OCI-LY7 (cell line): ENCODE results near the gene DDI1. TPM values are rescaled to one million over a fixed set of nuclear protein-coding genes. Genes with fewer than 3 reads are reported as not detected.

Experiments used
- BruUV-seq: library from RNA; stranded (reverse); fragments of 400-500 nt; replicated peaks from 2 replicates; lab custom pipeline; 2021; lab: Mats Ljungman, UMichigan
- CTCF ChIA-PET: fragments of 300-600 bp; sonication (Branson Sonifier 250); formaldehyde crosslinking; loops from one replicate; lab custom pipeline; 2022; ENCODE audit warnings: antibody characterized with exemption; ENCODE audit not compliant: unreplicated experiment; lab: Charles Lee
- POLR2A ChIA-PET: fragments of 300-600 bp; sonication (Branson Sonifier 250); formaldehyde crosslinking; loops from one replicate; lab custom pipeline; 2022; ENCODE audit warnings: antibody characterized with exemption; lab: Charles Lee
- DNase-seq: peaks from one replicate; pipeline ENCODE4 v3.0.0-alpha.2; 2015; ENCODE audit warnings: low spot score
- H2AFZ ChIP-seq: fragments of 200-600 bp; sonication (generic), shearing (Covaris generic); 2 replicates; pipeline ENCODE4 v1.6.1; 2014; ENCODE audit warnings: mild to moderate bottlenecking, antibody characterized with exemption, low read length, moderate library complexity
- H3K27ac ChIP-seq: fragments of 200-600 bp; sonication (generic); 2 replicates; pipeline ENCODE4 v1.5.1; 2014; ENCODE audit warnings: mixed run types, low read depth, mild to moderate bottlenecking, moderate library complexity, low read length, inconsistent platforms; ENCODE audit not compliant: poor library complexity, severe bottlenecking
- H3K36me3 ChIP-seq: fragments of 200-600 bp; sonication (generic); 2 replicates; pipeline ENCODE4 v1.6.1; 2014; ENCODE audit warnings: mild to moderate bottlenecking, antibody characterized with exemption, low read length, moderate library complexity, mixed read lengths; ENCODE audit not compliant: insufficient read depth
- H3K4me1 ChIP-seq: fragments of 200-600 bp; sonication (generic); 2 replicates; pipeline ENCODE4 v1.5.1; 2014; ENCODE audit warnings: mild to moderate bottlenecking, low read length; ENCODE audit not compliant: insufficient read depth, poor library complexity, severe bottlenecking
- H3K4me2 ChIP-seq: fragments of 200-600 bp; sonication (generic); 2 replicates; pipeline ENCODE4 v1.6.1; 2014; ENCODE audit warnings: mild to moderate bottlenecking, low read length
- H3K4me3 ChIP-seq: fragments of 200-600 bp; sonication (generic); 2 replicates; pipeline ENCODE4 v1.5.1; 2014; ENCODE audit warnings: mild to moderate bottlenecking, low read depth, low read length; ENCODE audit not compliant: poor library complexity, severe bottlenecking
- H3K79me2 ChIP-seq: fragments of 200-600 bp; sonication (generic); 2 replicates; pipeline ENCODE4 v1.6.1; 2016; ENCODE audit warnings: low read depth, mild to moderate bottlenecking, low read length, moderate library complexity, mixed read lengths; ENCODE audit not compliant: insufficient read depth
- H3K9me2 ChIP-seq: fragments of 200-600 bp; sonication (generic); 2 replicates; pipeline ENCODE4 v1.6.1; 2016; ENCODE audit warnings: mild to moderate bottlenecking, low read length, mixed read lengths; ENCODE audit not compliant: insufficient read depth
- H3K9me3 ChIP-seq: fragments of 200-600 bp; sonication (generic); 2 replicates; pipeline ENCODE4 v1.6.1; 2014; ENCODE audit warnings: mild to moderate bottlenecking, mixed run types, low read length, mixed read lengths
- H4K20me1 ChIP-seq: fragments of 200-600 bp; sonication (generic); 2 replicates; pipeline ENCODE4 v1.6.1; 2014; ENCODE audit warnings: mild to moderate bottlenecking, antibody characterized with exemption, low read length, moderate library complexity, mixed read lengths; ENCODE audit not compliant: insufficient read depth
- CTCF ChIP-seq: fragments of 200-600 bp; sonication (generic); conservative IDR thresholded peaks from 2 replicates; pipeline ENCODE4 v1.5.1; 2014; ENCODE audit warnings: mild to moderate bottlenecking, antibody characterized with exemption, low read length, moderate library complexity, mixed read lengths
- EZH2phosphoT487 ChIP-seq: fragments of 200-600 bp; sonication (generic); IDR thresholded peaks from 2 replicates; pipeline ENCODE4 v1.6.1; 2018; ENCODE audit warnings: low read depth, borderline replicate concordance, mild to moderate bottlenecking, mixed run types, antibody characterized with exemption, low read length, moderate library complexity, mixed read lengths
- intact Hi-C: fragments of 100-400 bp; cut with micrococcal nuclease; formaldehyde crosslinking; loops from one replicate; pipeline ENCODE4 v1.10.0; 2022; ENCODE audit not compliant: unreplicated experiment
- total RNA-seq, 2 experiments: library from RNA; depleted of rRNA in 1 of 2; stranded (reverse); fragments of >200 nt in 1 of 2; shearing (Covaris generic) in 1 of 2; gene quantifications; 2 replicates each; pipeline ENCODE4 v1.2.3, GENCODE V29; 2014 to 2022

The DDI1 gene
- total RNA-seq, 2 experiments from 2014 or later = not detected

- TF ChIP-seq CTCF = no peak
- no peak for TF ChIP-seq EZH2phosphoT487
- no peak overlapping the region for H2AFZ ChIP-seq
- no peaks in the 10 kb centered on the region for H3K4me1 ChIP-seq
- no peaks in the 10 kb centered on the region for H4K20me1 ChIP-seq
- H3K79me2 ChIP-seq = no peaks in the 10 kb centered on the region
- no peak overlapping the region for H3K4me2 ChIP-seq
- H3K36me3 ChIP-seq = no peaks in the 10 kb centered on the region
- H3K9me3 ChIP-seq = no peaks in the 10 kb centered on the region
- H3K27ac ChIP-seq = no peak overlapping the region
- DNase-seq = no peak
- intact Hi-C loops = no loop called here
- no peak overlapping the region for H3K4me3 ChIP-seq
- no peaks in the 10 kb centered on the region for H3K9me2 ChIP-seq
- CTCF ChIA-PET = no interaction called here
- BruUV-seq = no TSS peak
- POLR2A ChIA-PET = interaction anchor here (1.1 kb wide), 1 partner anchor 60 kb away, joined by 3 read pairs; no protein-coding TSS in a partner anchor
These were observed 25.4 kb upstream of the DDI1 start for GRCh38 chr11:104011044-104011443.

DNA sequence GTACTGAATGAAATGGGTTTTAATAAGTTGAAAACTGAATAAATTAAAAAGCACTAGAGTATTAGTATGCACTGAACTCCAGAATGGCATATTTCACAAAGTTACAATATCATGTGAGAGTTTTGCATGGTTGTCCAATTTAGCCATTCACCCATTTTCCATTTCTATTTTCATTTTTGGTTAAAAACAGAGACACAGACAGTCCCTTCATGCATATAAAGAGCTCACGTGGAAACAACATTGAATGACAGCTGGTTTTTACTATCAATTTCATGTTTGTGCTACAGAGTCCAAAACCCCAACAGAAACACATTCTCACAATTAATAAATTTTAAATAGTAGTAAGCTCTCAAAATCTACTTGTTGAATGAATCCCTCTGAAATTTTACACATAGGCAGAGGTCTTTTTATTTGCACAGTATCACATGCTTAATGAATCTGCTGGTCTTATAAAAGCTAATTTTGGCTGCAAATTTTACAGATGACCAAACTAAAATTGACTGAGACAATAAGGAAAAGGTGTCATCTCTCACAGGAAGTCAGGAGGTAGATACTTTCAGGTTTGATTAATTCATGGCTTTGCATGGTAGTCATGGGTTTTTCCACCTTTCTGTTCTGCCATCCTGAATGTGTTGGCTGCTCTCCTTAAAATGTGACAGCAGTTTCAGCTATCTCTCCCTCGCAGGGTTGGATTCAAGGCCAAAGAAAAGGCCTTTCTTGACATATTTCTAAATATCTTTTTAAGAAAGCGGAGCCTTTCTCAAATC lies 20.6 kb upstream of the DDI1 start:
- Histone ChIP-seq H3K4me2 (no peak overlapping the region), H3K27ac (no peak overlapping the region), H4K20me1 (no peaks in the 10 kb centered on the region), H3K36me3 (no peaks in the 10 kb centered on the region), H3K4me3 (no peak overlapping the region), H3K79me2 (no peaks in the 10 kb centered on the region), H2AFZ (no peak overlapping the region), H3K4me1 (no peaks in the 10 kb centered on the region), H3K9me2 (no peaks in the 10 kb centered on the region), H3K9me3 (no peaks in the 10 kb centered on the region)
- ChIA-PET CTCF (no interaction called here), POLR2A (interaction anchor here (0.6 to 1.1 kb wide), 2 partner anchors 138 to 159 kb away, joined by 3 read pairs; no protein-coding TSS in a partner anchor)
- intact Hi-C loops = no loop called here
- no TSS peak for BruUV-seq
- no peak for DNase-seq
- TF ChIP-seq EZH2phosphoT487 (no peak), CTCF (no peak)

GRCh38 chr11:104024572-104024971 lies 11.9 kb upstream of the DDI1 start:
- no peak for TF ChIP-seq CTCF
- no peak for TF ChIP-seq EZH2phosphoT487
- H3K9me2 ChIP-seq = no peaks in the 10 kb centered on the region
- H2AFZ ChIP-seq = no peak overlapping the region
- H3K9me3 ChIP-seq = no peaks in the 10 kb centered on the region
- no peaks in the 10 kb centered on the region for H3K79me2 ChIP-seq
- intact Hi-C loops = no loop called here
- H3K36me3 ChIP-seq = no peaks in the 10 kb centered on the region
- BruUV-seq = no TSS peak
- DNase-seq = no peak
- H3K4me3 ChIP-seq = no peak overlapping the region
- no peak overlapping the region for H3K27ac ChIP-seq
- ChIA-PET POLR2A (no interaction called here), CTCF (no interaction called here)
- H3K4me2 ChIP-seq = no peak overlapping the region
- no peaks in the 10 kb centered on the region for H3K4me1 ChIP-seq
- H4K20me1 ChIP-seq = no peaks in the 10 kb centered on the region
